H9 (cell line): ENCODE measurements around the gene BCAS2. TPM values are rescaled to one million over a fixed set of nuclear protein-coding genes. Genes with fewer than 3 reads are reported as not detected.
A peak's percentile ranks its signal among the peaks of the same experiment; 100 is the strongest.

ENCODE experiments used
- DNase-seq: peaks from one replicate; pipeline ENCODE4 v3.0.0-alpha.2; 2017
- H2AFZ ChIP-seq: one replicate; pipeline ENCODE4 v1.6.1; 2013; ENCODE audit warnings: mild to moderate bottlenecking, low read length, control low read depth, moderate library complexity
- H2AK5ac ChIP-seq: 2 replicates; pipeline ENCODE4 v1.6.1; 2013; ENCODE audit warnings: low read length, control low read depth, mixed read lengths; ENCODE audit not compliant: insufficient read length
- H2BK120ac ChIP-seq: one replicate; pipeline ENCODE4 v1.6.1; 2013; ENCODE audit warnings: low read depth, mild to moderate bottlenecking, low read length, control low read depth, inconsistent platforms; ENCODE audit not compliant: poor library complexity, severe bottlenecking
- H2BK12ac ChIP-seq: 2 replicates; pipeline ENCODE4 v1.6.1; 2013; ENCODE audit warnings: low read length, control low read depth, mixed read lengths, low read depth; ENCODE audit not compliant: insufficient read length
- H2BK15ac ChIP-seq: 2 replicates; pipeline ENCODE4 v1.6.1; 2013; ENCODE audit warnings: low read depth, low read length, control low read depth
- H2BK20ac ChIP-seq: one replicate; pipeline ENCODE4 v1.6.1; 2013; ENCODE audit warnings: low read depth, mild to moderate bottlenecking, low read length, control low read depth, inconsistent platforms; ENCODE audit not compliant: poor library complexity, severe bottlenecking
- H2BK5ac ChIP-seq: 2 replicates; pipeline ENCODE4 v1.6.1; 2013; ENCODE audit warnings: low read length, control low read depth, mixed read lengths; ENCODE audit not compliant: insufficient read length
- H3K14ac ChIP-seq: 2 replicates; pipeline ENCODE4 v1.6.1; 2013; ENCODE audit warnings: low read length, control low read depth; ENCODE audit not compliant: insufficient read depth
- H3K18ac ChIP-seq: 2 replicates; pipeline ENCODE4 v1.6.1; 2013; ENCODE audit warnings: low read depth, mild to moderate bottlenecking, mixed read lengths, low read length, control low read depth; ENCODE audit not compliant: insufficient read length
- H3K23ac ChIP-seq: 2 replicates; pipeline ENCODE4 v1.6.1; 2013; ENCODE audit warnings: low read length, control low read depth, mixed read lengths, low read depth; ENCODE audit not compliant: insufficient read length
- H3K23me2 ChIP-seq: 2 replicates; pipeline ENCODE4 v1.6.1; 2013; ENCODE audit warnings: low read depth, mild to moderate bottlenecking, mixed read lengths, low read length, control low read depth; ENCODE audit not compliant: insufficient read length, poor library complexity, severe bottlenecking
- H3K27ac ChIP-seq: 2 replicates; pipeline ENCODE4 v1.5.1; 2013; ENCODE audit warnings: low read length, control low read depth, mixed read lengths, low read depth; ENCODE audit not compliant: insufficient read length
- H3K27me3 ChIP-seq: 2 replicates; pipeline ENCODE4 v1.6.1; 2013; ENCODE audit warnings: low read length, control low read depth, inconsistent platforms; ENCODE audit not compliant: insufficient read depth
- H3K4ac ChIP-seq: 2 replicates; pipeline ENCODE4 v1.6.1; 2013; ENCODE audit warnings: low read depth, mild to moderate bottlenecking, control low read depth, inconsistent platforms, low read length, moderate library complexity
- H3K4me1 ChIP-seq: 2 replicates; pipeline ENCODE4 v1.6.1; 2013; ENCODE audit warnings: low read length, control low read depth, inconsistent platforms; ENCODE audit not compliant: insufficient read depth
- H3K4me2 ChIP-seq: 2 replicates; pipeline ENCODE4 v1.6.1; 2013; ENCODE audit warnings: low read length, control low read depth, mixed read lengths; ENCODE audit not compliant: insufficient read length, insufficient read depth
- H3K56ac ChIP-seq: 2 replicates; pipeline ENCODE4 v1.6.1; 2013; ENCODE audit warnings: low read depth, mild to moderate bottlenecking, mixed read lengths, low read length, control low read depth; ENCODE audit not compliant: insufficient read length
- H3K79me1 ChIP-seq: 2 replicates; pipeline ENCODE4 v1.6.1; 2013; ENCODE audit warnings: low read depth, mild to moderate bottlenecking, moderate library complexity, low read length, control low read depth, inconsistent platforms; ENCODE audit not compliant: insufficient read depth, poor library complexity, severe bottlenecking
- H3K79me2 ChIP-seq: 2 replicates; pipeline ENCODE4 v1.6.1; 2013; ENCODE audit warnings: low read length, control low read depth, inconsistent platforms; ENCODE audit not compliant: insufficient read depth
- H3K9ac ChIP-seq: 2 replicates; pipeline ENCODE4 v1.6.1; 2013; ENCODE audit warnings: low read length, control low read depth, mixed read lengths; ENCODE audit not compliant: insufficient read length; ENCODE audit errors: extremely low read depth
- H3K9me3 ChIP-seq: one replicate; pipeline ENCODE4 v1.6.1; 2013; ENCODE audit warnings: low read depth, low read length, inconsistent platforms; ENCODE audit not compliant: control insufficient read depth
- H3T11ph ChIP-seq: one replicate; pipeline ENCODE4 v1.6.1; 2013; ENCODE audit warnings: mild to moderate bottlenecking, low read length, control low read depth, inconsistent platforms
- H4K20me1 ChIP-seq: one replicate; pipeline ENCODE4 v1.6.1; 2013; ENCODE audit not compliant: control insufficient read depth, insufficient read length, insufficient read depth
- H4K5ac ChIP-seq: 2 replicates; pipeline ENCODE4 v1.6.1; 2013; ENCODE audit warnings: low read depth, mild to moderate bottlenecking, mixed read lengths, low read length, control low read depth; ENCODE audit not compliant: insufficient read length
- H4K8ac ChIP-seq: replicated peaks from 2 replicates; pipeline ENCODE4 v1.6.1; 2013; ENCODE audit warnings: low read length, control low read depth, mixed read lengths, low read depth; ENCODE audit not compliant: insufficient read length
- H4K91ac ChIP-seq: 2 replicates; pipeline ENCODE4 v1.6.1; 2013; ENCODE audit warnings: low read depth, mild to moderate bottlenecking, moderate library complexity, mixed read lengths, low read length, control low read depth; ENCODE audit not compliant: insufficient read length
- H3K27ac Mint-ChIP-seq, 3 experiments: 2 replicates in 2 of 3; 3 replicates in 1 of 3; pipeline ENCODE4 v1.8.0; 2020 to 2021; ENCODE audit warnings: mixed read lengths in 3 of 3, mild to moderate bottlenecking in 1 of 3, moderate library complexity in 1 of 3
- H3K27me3 Mint-ChIP-seq: 2 replicates; pipeline ENCODE4 v1.8.0; 2021; ENCODE audit warnings: low read depth, mild to moderate bottlenecking, moderate library complexity, mixed read lengths
- H3K36me3 Mint-ChIP-seq, 3 experiments: 2 replicates in 2 of 3; 3 replicates in 1 of 3; pipeline ENCODE4 v1.8.0; 2020 to 2021; ENCODE audit warnings: low read depth in 3 of 3, mixed read lengths in 3 of 3; ENCODE audit not compliant: insufficient read depth in 1 of 3
- H3K4me1 Mint-ChIP-seq, 2 experiments: 2 replicates each; pipeline ENCODE4 v1.8.0; 2020; ENCODE audit warnings: mixed read lengths in 2 of 2
- H3K4me3 Mint-ChIP-seq, 2 experiments: 2 replicates in 1 of 2; 3 replicates in 1 of 2; pipeline ENCODE4 v1.8.0; 2020 to 2021; ENCODE audit warnings: mild to moderate bottlenecking in 2 of 2, mixed read lengths in 2 of 2, moderate library complexity in 1 of 2
- H3K9me3 Mint-ChIP-seq, 2 experiments: 2 replicates in 1 of 2; 3 replicates in 1 of 2; pipeline ENCODE4 v1.8.0; 2020; ENCODE audit warnings: mild to moderate bottlenecking in 2 of 2, mixed read lengths in 2 of 2, moderate library complexity in 1 of 2
- CTCF ChIP-seq: fragments of 200-600 bp; sonication (generic); conservative IDR thresholded peaks from 3 replicates; pipeline ENCODE4 v1.8.0; 2021; ENCODE audit warnings: antibody characterized with exemption, mild to moderate bottlenecking
- WGBS: extraction: QIAGEN DNeasy Blood & Tissue Kit; methylation state at CpG from one replicate; pipeline ENCODE4 v1.1.7; 2013; ENCODE audit warnings: missing lambda C conversion rate, low lambda C conversion rate, mixed read lengths; ENCODE audit not compliant: insufficient read length; ENCODE audit errors: extremely low coverage; 5-methylcytosine and 5-hydroxymethylcytosine counted together
- total RNA-seq: library from RNA; stranded (reverse); gene quantifications from 2 replicates; pipeline ENCODE4 v1.2.1, GENCODE V29; 2021

Gene BCAS2
- total RNA-seq, 1 experiment from 2014 or later, result 72.1 TPM

DNA sequence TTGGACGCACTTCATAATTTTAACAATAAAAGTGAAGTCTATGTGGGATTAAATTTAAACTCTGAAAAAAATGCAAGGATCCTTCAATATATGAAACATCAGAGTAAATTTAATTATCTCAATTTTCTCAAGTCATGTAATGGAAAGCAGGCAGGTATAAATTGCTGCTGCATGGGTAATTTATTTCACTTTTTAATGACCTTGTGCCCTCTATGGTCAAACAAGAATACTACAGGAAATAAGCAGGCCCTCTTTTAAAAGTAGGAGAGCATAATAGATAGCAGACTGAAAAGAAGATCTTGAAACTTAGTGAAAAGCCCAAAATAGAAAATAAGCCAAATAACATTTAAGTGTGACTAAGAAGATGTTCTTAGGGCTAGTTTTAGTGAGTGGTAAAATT lies 22.9 kb downstream of the BCAS2 start:
- H3K56ac ChIP-seq, result no peak overlapping the region
- no peaks in the 10 kb centered on the region for H4K20me1 ChIP-seq
- no peak overlapping the region for H3K4me3 Mint-ChIP-seq
- H4K91ac ChIP-seq, result no peak overlapping the region
- no peak overlapping the region for H3K27ac Mint-ChIP-seq
- no peak for DNase-seq
- no peak overlapping the region for H2AFZ ChIP-seq
- H4K5ac ChIP-seq, result no peak overlapping the region
- no peak overlapping the region for H3K23ac ChIP-seq
- H3K4me1 Mint-ChIP-seq, result peaks cover 0 to 4% of the 10 kb centered on the region in 2 experiments; a peak in 1 of 4 replicates
- no peak overlapping the region for H2BK15ac ChIP-seq
- no peak overlapping the region for H4K8ac ChIP-seq
- H3K27ac ChIP-seq, result no peak overlapping the region
- H3K18ac ChIP-seq, result no peak overlapping the region
- H3K79me2 ChIP-seq, result no peaks in the 10 kb centered on the region
- WGBS, result no CpG with 5 or more reads among the region's 1 CpG
- no peak overlapping the region for H3K9ac ChIP-seq
- peak; percentile 67 for TF ChIP-seq CTCF
- H2BK5ac ChIP-seq, result no peak overlapping the region
- H3K9me3 Mint-ChIP-seq, result peaks cover 4 to 7% of the 10 kb centered on the region in 2 experiments; a peak in 3 of 5 replicates
- H2BK120ac ChIP-seq, result no peak overlapping the region
- H3K23me2 ChIP-seq, result no peaks in the 10 kb centered on the region
- no peak overlapping the region for H2AK5ac ChIP-seq
- H2BK20ac ChIP-seq, result no peak overlapping the region
- H3K14ac ChIP-seq, result no peak overlapping the region
- no peak overlapping the region for H3K4me2 ChIP-seq
- H3K79me1 ChIP-seq, result no peaks in the 10 kb centered on the region
- no peaks in the 10 kb centered on the region for H3K27me3 ChIP-seq
- H2BK12ac ChIP-seq, result no peak overlapping the region
- H3K27me3 Mint-ChIP-seq, result no peaks in the 10 kb centered on the region; the same call in 1 of the 2 replicates
- no peak overlapping the region for H3T11ph ChIP-seq
- H3K4me1 ChIP-seq, result no peaks in the 10 kb centered on the region
- no peaks in the 10 kb centered on the region for H3K9me3 ChIP-seq
- no peak overlapping the region for H3K4ac ChIP-seq
- H3K36me3 Mint-ChIP-seq, result peaks cover 5 to 12% (median 8%) of the 10 kb centered on the region in 3 experiments; a peak in 5 of 7 replicates
